Spleen (tissue), 11 donors: Measurements from ENCODE around the gene NFE2L2. TPM values are rescaled to one million over a fixed set of nuclear protein-coding genes. Genes with fewer than 3 reads are reported as not detected.
"Not testable (repeated sequence)": the region's sequence is repeated elsewhere in the genome, so short reads cannot be mapped to it uniquely, and the experiment has no call there.

Source experiments
- DNase-seq: peaks from one replicate; pipeline ENCODE4 v3.0.0-alpha.2; 2020
- H3K27ac ChIP-seq, 8 donors: fragments of 200-600 bp; sonication (generic) in 7 of 8; 1 replicate in 4 of 8; 2 replicates in 4 of 8; pipeline versions ENCODE4 v1.5.0 to v1.8.0; 2016 to 2021; ENCODE audit warnings: inconsistent platforms in 4 of 8, mild to moderate bottlenecking in 4 of 8, moderate library complexity in 1 of 8
- H3K27me3 ChIP-seq, 7 donors: fragments of 200-600 bp; sonication (generic) in 6 of 7; replicated peaks in 1 of 7; 1 replicate in 4 of 7; 2 replicates in 3 of 7; pipeline versions ENCODE4 v1.5.0 to v1.8.0; 2016 to 2021; ENCODE audit warnings: inconsistent platforms in 3 of 7, mild to moderate bottlenecking in 1 of 7
- H3K36me3 ChIP-seq, 6 donors: fragments of 200-600 bp; sonication (generic) in 5 of 6; 1 replicate in 4 of 6; 2 replicates in 2 of 6; pipeline versions ENCODE4 v1.5.0 to v1.8.0; 2016 to 2021; ENCODE audit warnings: inconsistent platforms in 2 of 6
- H3K4me1 ChIP-seq, 6 donors: fragments of 200-600 bp; sonication (generic) in 5 of 6; 1 replicate in 3 of 6; 2 replicates in 3 of 6; pipeline versions ENCODE4 v1.5.0 to v1.8.0; 2016 to 2021; ENCODE audit warnings: inconsistent platforms in 3 of 6
- H3K4me3 ChIP-seq, 8 donors: fragments of 200-600 bp; sonication (generic) in 7 of 8; 1 replicate in 4 of 8; 2 replicates in 4 of 8; pipeline versions ENCODE4 v1.5.0 to v1.8.0; 2016 to 2021; ENCODE audit warnings: inconsistent platforms in 4 of 8, mild to moderate bottlenecking in 4 of 8, moderate library complexity in 2 of 8
- H3K9me3 ChIP-seq, 8 donors: fragments of 200-600 bp; sonication (generic) in 7 of 8; 1 replicate in 4 of 8; 2 replicates in 4 of 8; pipeline versions ENCODE4 v1.5.0 to v1.8.0; 2016 to 2021; ENCODE audit warnings: inconsistent platforms in 4 of 8
- CTCF ChIP-seq, 11 experiments: fragments of 200-600 bp in 7 of 11; fragments of 450-650 bp in 4 of 11; sonication (generic) in 4 of 11; IDR thresholded peaks in 8 of 11; conservative IDR thresholded peaks in 3 of 11; 1 replicate in 7 of 11; 2 replicates in 4 of 11; pipeline versions ENCODE4 v1.4.0 to v1.8.0; 2016 to 2021; ENCODE audit warnings: antibody characterized with exemption in 11 of 11, inconsistent platforms in 4 of 11, mild to moderate bottlenecking in 1 of 11
- POLR2A ChIP-seq, 3 donors: fragments of 450-650 bp; IDR thresholded peaks; one replicate each; pipeline ENCODE4 v1.5.1; 2017; ENCODE audit warnings: antibody characterized with exemption in 3 of 3, mild to moderate bottlenecking in 1 of 3
- POLR2AphosphoS5 ChIP-seq, 3 donors: sonication (generic); formaldehyde crosslinking; IDR thresholded peaks; one replicate each; pipeline ENCODE4 v1.5.1; 2017; ENCODE audit warnings: antibody characterized with exemption in 3 of 3
- WGBS, 5 donors: extraction: QIAGEN DNeasy Blood & Tissue Kit in 3 of 5; methylation state at CpG; one replicate each; pipeline versions ENCODE4 v1.1.5 to v1.1.7; 2013 to 2018; 5-methylcytosine and 5-hydroxymethylcytosine counted together
- intact Hi-C: fragments of 100-400 bp; cut with DNase I; formaldehyde crosslinking; loops from one replicate; pipeline ENCODE4 v1.15.0; 2023; ENCODE audit warnings: low total_unique reads
- polyA plus RNA-seq, 3 donors: library from polyadenylated mRNA; stranded (reverse); fragments of 200-250 nt; gene quantifications; one replicate each; pipeline ENCODE4 v1.2.1, GENCODE V29; 2013
- total RNA-seq, 7 donors: library from RNA; depleted of rRNA in 3 of 7; stranded (reverse); fragments of >200 nt in 3 of 7; fragmentation: NEBNext Ultra II Directional in 4 of 7; extraction: Animal tissue kit (Norgen Biotek cat#: 25700) in 4 of 7; gene quantifications; one replicate each; pipeline versions ENCODE4 v1.1.0 to v1.2.1, GENCODE V29; 2016 to 2021
- donor health status: healthy with polysubstance abuse.
- donor health status: DM: no; HTN: no; CAD: no; lungs with moderate emphysema.
- donor health status: DM: no; HTN: no; CAD: no.
- donor health status: Bipolar disorder and iron deficiency.
- donor health status: healthy.
- donor health status: DM: no; HTN: no; CAD: no.
- donor health status: DM: yes; HTN: yes; CAD: no.

The NFE2L2 gene
- total and polyA plus RNA-seq, 10 donors: 25.9 to 148 (median 101) TPM

- WGBS, 5 donors: 65 to 94% (median 78%) methylated on average over 1 of the region's 1 CpG
- no peak overlapping the region for H3K27ac ChIP-seq
- TF ChIP-seq POLR2AphosphoS5 (IDR thresholded peaks at IDR 0.05) (no peak), CTCF (IDR thresholded peaks at IDR 0.05 in 8 of 11, conservative IDR thresholded peaks at IDR 0.05 in 3 of 11) (no peak), POLR2A (IDR thresholded peaks at IDR 0.05) (no peak)
- H3K36me3 ChIP-seq: no peaks in the 10 kb centered on the region
- H3K9me3 ChIP-seq: no peaks in the 10 kb centered on the region
- DNase-seq: no peak
- H3K4me1 ChIP-seq: no peaks in the 10 kb centered on the region
- no peaks in the 10 kb centered on the region for H3K27me3 ChIP-seq
- intact Hi-C loops: no loop called here
- H3K4me3 ChIP-seq: no peak overlapping the region
Observed at GRCh38 chr2:177190941-177191340, 73.6 kb downstream of the NFE2L2 start.

GRCh38 chr2:177188482-177189469, 75.8 kb downstream of the NFE2L2 start:
- 90 to 98% (median 95%) methylated on average over 7 of the region's 7 CpGs for WGBS, 5 donors
- Histone ChIP-seq H3K27ac (no peak overlapping the region), H3K27me3 (no peaks in the 10 kb centered on the region), H3K9me3 (no peaks in the 10 kb centered on the region), H3K36me3 (no peaks in the 10 kb centered on the region), H3K4me3 (no peak overlapping the region), H3K4me1 (no peaks in the 10 kb centered on the region)
- intact Hi-C loops: no loop called here
- TF ChIP-seq POLR2AphosphoS5 (IDR thresholded peaks at IDR 0.05) (no peak), POLR2A (IDR thresholded peaks at IDR 0.05) (no peak), CTCF (IDR thresholded peaks at IDR 0.05 in 8 of 11, conservative IDR thresholded peaks at IDR 0.05 in 3 of 11) (no peak)
- no peak for DNase-seq

DNA sequence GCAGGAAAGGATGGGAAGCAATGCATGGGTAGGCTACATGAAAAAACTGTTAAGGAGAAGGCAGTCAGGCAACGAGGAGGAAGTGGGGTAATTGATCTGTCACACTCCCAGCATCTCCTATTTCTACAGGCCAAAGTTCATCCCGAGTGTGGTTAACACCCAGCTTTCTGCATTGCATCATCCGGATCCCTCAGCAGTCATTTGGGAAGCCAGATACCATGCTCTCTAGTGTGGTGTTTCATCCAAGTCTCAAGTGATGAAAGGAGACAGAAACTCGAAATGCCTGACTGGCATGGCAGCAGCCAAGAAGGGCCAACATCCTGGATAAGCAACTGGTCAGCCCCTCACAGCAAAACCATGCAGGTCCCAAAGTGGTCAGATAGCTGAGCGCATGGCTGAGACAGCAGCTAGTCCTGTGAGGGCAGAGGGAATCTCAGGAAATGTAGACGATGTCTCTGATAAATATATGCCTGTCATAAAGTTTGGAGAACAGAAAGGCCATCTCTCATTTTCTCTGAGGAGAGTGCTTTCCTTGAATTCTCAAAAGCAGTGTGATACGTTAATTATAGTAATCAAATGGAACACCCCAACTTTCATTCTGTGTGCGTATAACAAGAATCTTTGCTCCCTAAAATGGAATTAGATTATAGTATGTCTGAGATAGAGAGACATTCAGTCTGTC, 76.8 kb downstream of the NFE2L2 start:
- H3K9me3 ChIP-seq: no peaks in the 10 kb centered on the region
- 64 to 78% (median 68%) methylated on average over 8 of the region's 8 CpGs for WGBS, 5 donors
- H3K4me3 ChIP-seq: no peak overlapping the region
- H3K4me1 ChIP-seq: no peaks in the 10 kb centered on the region
- intact Hi-C loops: no loop called here
- no peak for TF ChIP-seq POLR2AphosphoS5 (IDR thresholded peaks at IDR 0.05)
- TF ChIP-seq CTCF (IDR thresholded peaks at IDR 0.05 in 8 of 11, conservative IDR thresholded peaks at IDR 0.05 in 3 of 11): no peak
- no peak for TF ChIP-seq POLR2A (IDR thresholded peaks at IDR 0.05)
- H3K36me3 ChIP-seq: no peaks in the 10 kb centered on the region
- no peaks in the 10 kb centered on the region for H3K27me3 ChIP-seq
- no peak overlapping the region for H3K27ac ChIP-seq
- no peak for DNase-seq

- DNase-seq, H3K4me3 ChIP-seq, H3K4me1 ChIP-seq, intact Hi-C loops, H3K27me3 ChIP-seq, H3K9me3 ChIP-seq, H3K36me3 ChIP-seq, H3K27ac ChIP-seq: not testable (repeated sequence)
- WGBS, 5 donors: 75 to 84% (median 77%) methylated on average over 7 of the region's 7 CpGs
Observed at GRCh38 chr2:177186038-177186437, 78.5 kb downstream of the NFE2L2 start.
